ENCODE results near the gene SOX6.

The SOX6 gene

GRCh38 chr11:16361108-16361865, 4.9 kb upstream of the SOX6 start:
- H3K79me2 ChIP-seq (ENCODE audit: insufficient read depth, low read length), result no peaks in the 10 kb centered on the region
- H3K4me3 ChIP-seq (ENCODE audit: low read depth, low read length, poor library complexity, severe bottlenecking), result no peak overlapping the region
- no peaks in the 10 kb centered on the region for H4K20me1 ChIP-seq (ENCODE audit: insufficient read depth, low read length)
- no peaks in the 10 kb centered on the region for H3F3A ChIP-seq (ENCODE audit: insufficient read depth, low read length)
- H3K4me1 ChIP-seq (ENCODE audit: insufficient read depth, low read length, severe bottlenecking), result no peaks in the 10 kb centered on the region
- H3K27me3 ChIP-seq (ENCODE audit: insufficient read depth, low read length), result no peaks in the 10 kb centered on the region
- no peak overlapping the region for H2AFZ ChIP-seq (ENCODE audit: low read length)
- H3K27ac ChIP-seq (ENCODE audit: low read depth, low read length, poor library complexity, severe bottlenecking), result no peak overlapping the region
- no peak overlapping the region for H3K9ac ChIP-seq (ENCODE audit: low read length)
- H3K9me3 ChIP-seq (ENCODE audit: low read length), result no peaks in the 10 kb centered on the region
- H3K4me2 ChIP-seq (ENCODE audit: low read length), result no peak overlapping the region
- no peaks in the 10 kb centered on the region for H3K9me2 ChIP-seq (ENCODE audit: low read depth, low read length)
- no peak for TF ChIP-seq EZH2 (IDR thresholded peaks at IDR 0.05; ENCODE audit: borderline replicate concordance, low read length)
- no peak for TF ChIP-seq CTCF (IDR thresholded peaks at IDR 0.05; ENCODE audit: low read length)
- no peaks in the 10 kb centered on the region for H3K36me3 ChIP-seq (ENCODE audit: insufficient read depth, low read length)

GRCh38 chr11:16359369-16359768, 3.0 kb upstream of the SOX6 start:
- Histone ChIP-seq H3K27me3 (ENCODE audit: insufficient read depth, low read length) (no peaks in the 10 kb centered on the region), H4K20me1 (ENCODE audit: insufficient read depth, low read length) (no peaks in the 10 kb centered on the region), H3F3A (ENCODE audit: insufficient read depth, low read length) (no peaks in the 10 kb centered on the region), H3K9me3 (ENCODE audit: low read length) (no peaks in the 10 kb centered on the region), H3K9ac (ENCODE audit: low read length) (no peak overlapping the region), H2AFZ (ENCODE audit: low read length) (no peak overlapping the region), H3K4me3 (ENCODE audit: low read depth, low read length, poor library complexity, severe bottlenecking) (no peak overlapping the region), H3K4me2 (ENCODE audit: low read length) (no peak overlapping the region), H3K4me1 (ENCODE audit: insufficient read depth, low read length, severe bottlenecking) (no peaks in the 10 kb centered on the region), H3K9me2 (ENCODE audit: low read depth, low read length) (no peaks in the 10 kb centered on the region), H3K79me2 (ENCODE audit: insufficient read depth, low read length) (no peaks in the 10 kb centered on the region), H3K36me3 (ENCODE audit: insufficient read depth, low read length) (no peaks in the 10 kb centered on the region), H3K27ac (ENCODE audit: low read depth, low read length, poor library complexity, severe bottlenecking) (no peak overlapping the region)
- no peak for TF ChIP-seq CTCF (IDR thresholded peaks at IDR 0.05; ENCODE audit: low read length)
- TF ChIP-seq EZH2 (IDR thresholded peaks at IDR 0.05; ENCODE audit: borderline replicate concordance, low read length), result no peak

DNA sequence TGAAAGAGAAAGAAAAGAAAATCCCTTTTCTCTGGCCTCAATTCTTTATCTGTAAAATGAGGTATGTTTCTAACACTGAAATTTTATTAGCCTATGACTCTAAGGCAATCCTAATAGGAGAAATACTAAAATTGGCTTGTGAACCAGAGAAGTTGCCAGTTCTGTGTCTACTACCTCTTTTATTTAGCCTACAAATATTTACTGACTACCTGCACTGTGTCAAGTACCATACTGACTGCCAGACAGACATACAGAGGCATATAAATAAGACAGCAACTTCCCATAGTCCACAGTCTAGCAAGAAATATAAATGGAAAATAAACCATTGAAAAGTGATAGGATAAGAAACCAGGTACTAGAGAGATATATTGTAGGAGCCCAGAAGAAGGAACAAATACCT, 2.4 kb upstream of the SOX6 start:
- H3K79me2 ChIP-seq (ENCODE audit: insufficient read depth, low read length), result no peaks in the 10 kb centered on the region
- no peak overlapping the region for H2AFZ ChIP-seq (ENCODE audit: low read length)
- no peaks in the 10 kb centered on the region for H3K9me3 ChIP-seq (ENCODE audit: low read length)
- no peaks in the 10 kb centered on the region for H3K27me3 ChIP-seq (ENCODE audit: insufficient read depth, low read length)
- H3K4me3 ChIP-seq (ENCODE audit: low read depth, low read length, poor library complexity, severe bottlenecking), result no peak overlapping the region
- no peak for TF ChIP-seq EZH2 (IDR thresholded peaks at IDR 0.05; ENCODE audit: borderline replicate concordance, low read length)
- TF ChIP-seq CTCF (IDR thresholded peaks at IDR 0.05; ENCODE audit: low read length), result no peak
- H3K4me1 ChIP-seq (ENCODE audit: insufficient read depth, low read length, severe bottlenecking), result no peaks in the 10 kb centered on the region
- no peak overlapping the region for H3K27ac ChIP-seq (ENCODE audit: low read depth, low read length, poor library complexity, severe bottlenecking)
- no peak overlapping the region for H3K9ac ChIP-seq (ENCODE audit: low read length)
- no peaks in the 10 kb centered on the region for H4K20me1 ChIP-seq (ENCODE audit: insufficient read depth, low read length)
- no peaks in the 10 kb centered on the region for H3K36me3 ChIP-seq (ENCODE audit: insufficient read depth, low read length)
- H3K4me2 ChIP-seq (ENCODE audit: low read length), result no peak overlapping the region
- no peaks in the 10 kb centered on the region for H3F3A ChIP-seq (ENCODE audit: insufficient read depth, low read length)
- no peaks in the 10 kb centered on the region for H3K9me2 ChIP-seq (ENCODE audit: low read depth, low read length)
